GM19099 (cell line): ENCODE data around the gene MEF2B.

Experiments used
- POLR2A ChIP-seq: IDR thresholded peaks from 3 replicates; pipeline ENCODE4 v1.6.1; 2011; ENCODE audit warnings: low read depth; ENCODE audit not compliant: insufficient read length; ENCODE audit errors: extremely low read depth

The MEF2B gene

DNA sequence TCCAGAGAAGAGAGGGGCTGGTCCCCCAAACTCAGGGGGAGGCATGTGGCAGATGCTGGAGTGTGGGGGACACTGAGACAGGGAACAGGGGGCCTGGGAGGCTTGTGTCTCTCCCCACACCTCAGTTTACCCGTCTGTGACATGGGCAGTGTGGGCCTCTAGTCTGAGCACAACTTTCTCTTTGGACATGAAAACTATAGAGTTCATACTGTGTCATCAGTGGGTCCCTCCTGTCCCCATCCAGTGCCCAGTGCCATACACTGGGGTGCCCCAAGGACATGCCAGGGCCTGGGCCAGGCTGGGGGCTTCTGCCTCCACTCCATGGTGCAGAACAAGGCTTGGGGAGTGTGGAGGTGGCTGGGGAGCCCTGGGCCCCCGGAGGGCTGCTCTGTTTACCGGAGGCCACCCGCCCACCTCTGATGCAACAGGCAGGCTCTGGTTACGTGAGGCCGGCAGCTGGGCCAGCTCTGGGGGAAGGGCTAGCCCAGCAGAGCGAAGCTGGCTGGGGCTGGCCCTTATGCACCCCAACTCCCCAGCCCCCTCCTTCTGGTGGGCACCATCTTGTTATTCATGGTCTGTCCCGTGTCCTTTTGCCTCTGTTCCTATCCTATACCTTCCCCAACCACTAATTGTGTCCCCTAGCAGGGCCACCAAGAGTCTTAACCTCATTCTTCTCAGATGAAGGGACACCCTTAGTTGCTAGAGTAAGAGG, 1.9 kb upstream of the MEF2B start:
- TF ChIP-seq POLR2A = no peak

DNA sequence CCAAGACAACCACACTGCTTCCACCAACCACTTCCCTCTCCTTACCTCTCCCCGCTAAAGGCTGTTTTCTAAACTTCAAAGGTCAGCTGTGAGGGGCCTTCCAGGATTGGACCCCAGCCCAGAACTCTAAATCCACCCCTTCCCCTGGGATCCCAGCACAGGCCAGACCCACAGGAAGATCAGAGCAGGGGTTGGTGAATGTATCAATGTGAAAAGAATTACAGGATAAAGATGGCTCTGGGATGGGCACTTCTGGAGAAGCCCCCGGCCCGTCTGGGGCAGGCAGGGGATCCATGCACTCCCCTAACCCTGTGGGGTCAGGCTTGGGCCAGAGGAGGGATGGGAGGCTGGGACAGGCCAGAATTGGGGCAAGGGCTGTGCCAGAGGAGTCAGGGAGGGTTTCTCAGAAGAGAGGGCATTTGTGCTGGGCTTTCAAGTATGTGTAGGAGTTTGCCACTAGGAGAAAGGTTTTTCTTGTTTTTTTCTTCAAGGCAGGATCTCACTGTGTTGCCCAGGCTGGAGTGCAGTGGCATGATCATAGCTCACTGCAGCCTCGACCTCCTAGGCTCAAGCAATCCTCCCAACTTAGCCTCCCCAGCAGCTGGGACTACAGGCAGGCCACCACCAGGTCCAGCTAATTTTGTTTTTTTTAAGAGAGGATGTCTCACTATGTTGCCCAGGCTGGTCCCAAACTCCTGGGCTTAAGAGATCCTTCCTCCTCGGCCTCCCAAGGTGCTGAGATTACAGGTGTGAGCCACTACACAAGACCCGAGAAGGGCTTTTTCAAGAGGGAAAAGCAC, 1.0 kb upstream of the MEF2B start:
- no peak for TF ChIP-seq POLR2A

DNA sequence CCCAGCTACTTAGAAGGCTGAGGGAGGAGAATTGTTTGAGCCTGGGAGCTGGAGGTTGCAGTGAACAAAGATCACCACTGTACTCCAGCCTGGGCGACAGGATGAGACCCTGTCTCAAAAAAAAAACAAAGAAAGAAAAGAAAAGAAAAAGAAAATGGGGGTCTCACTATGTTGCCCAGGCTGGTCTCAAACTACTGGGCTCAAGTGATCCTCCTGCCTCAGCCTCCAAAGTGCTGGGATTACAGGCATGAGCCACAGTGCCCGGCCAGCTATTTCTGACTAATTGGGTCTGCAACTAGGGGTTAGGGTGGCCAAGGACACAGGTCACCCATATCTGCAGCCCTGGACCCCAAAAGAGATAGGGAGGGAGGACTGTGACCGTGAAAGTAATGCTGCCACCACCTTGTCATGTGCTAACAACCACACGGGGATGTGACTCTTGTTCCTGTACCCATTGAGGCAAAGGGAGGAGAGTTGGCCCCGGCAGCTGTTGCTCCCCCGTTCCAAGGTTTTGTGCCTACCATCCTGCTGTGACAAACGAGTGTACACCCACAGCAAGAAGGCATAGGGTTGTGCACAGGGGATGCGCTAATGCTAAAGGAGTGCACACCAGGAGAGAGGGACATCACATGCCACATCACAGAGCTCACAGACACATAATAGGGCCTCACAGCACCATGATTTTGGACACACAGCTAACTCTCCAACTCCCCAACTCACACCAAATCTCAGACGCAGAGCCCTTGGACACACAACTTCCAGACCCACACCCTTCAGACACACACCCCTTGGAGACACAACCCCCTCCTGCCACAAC, 619 bp downstream of the MEF2B start:
- TF ChIP-seq POLR2A = no peak

DNA sequence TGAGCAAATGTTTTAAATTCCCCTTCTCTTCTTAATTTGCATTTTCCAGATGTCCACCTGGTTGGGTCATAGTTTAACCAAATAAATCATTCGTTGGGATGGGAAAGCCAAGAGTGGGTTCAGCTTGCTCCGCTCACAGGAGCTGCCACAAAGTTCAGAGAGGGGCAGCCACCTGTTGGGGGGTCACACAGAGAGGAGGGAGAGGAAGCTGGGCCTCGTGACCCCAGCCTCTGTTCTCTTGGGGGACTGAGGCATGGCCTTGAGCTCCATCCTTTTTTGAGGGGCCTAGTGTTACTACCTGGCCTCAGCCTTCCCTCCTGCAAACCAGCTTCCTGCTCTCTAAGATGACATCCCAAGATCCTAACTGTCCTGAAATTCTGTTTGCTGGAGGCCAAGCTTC, 2.5 kb downstream of the MEF2B start:
- TF ChIP-seq POLR2A = peak; percentile 45

DNA sequence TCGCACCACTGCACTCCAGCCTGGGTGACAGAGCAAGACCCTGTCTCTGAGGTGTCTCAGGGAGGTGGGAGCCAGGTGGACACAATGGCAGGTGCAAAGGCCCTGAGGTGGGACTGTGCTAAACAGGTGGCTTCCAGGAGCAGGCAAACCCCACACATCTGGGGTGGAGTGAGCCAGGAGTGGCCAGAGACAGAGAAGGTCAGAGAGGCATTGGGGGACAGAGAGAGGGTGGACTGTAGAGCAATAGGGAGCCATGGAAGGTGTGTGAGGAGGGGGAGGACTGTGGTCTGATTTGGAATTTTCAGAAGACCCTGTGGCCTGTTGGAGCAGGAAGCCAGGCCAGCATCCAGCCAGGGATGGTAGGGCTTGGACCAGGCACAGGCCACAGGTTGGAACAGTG, 4.7 kb downstream of the MEF2B start:
- TF ChIP-seq POLR2A = no peak

DNA sequence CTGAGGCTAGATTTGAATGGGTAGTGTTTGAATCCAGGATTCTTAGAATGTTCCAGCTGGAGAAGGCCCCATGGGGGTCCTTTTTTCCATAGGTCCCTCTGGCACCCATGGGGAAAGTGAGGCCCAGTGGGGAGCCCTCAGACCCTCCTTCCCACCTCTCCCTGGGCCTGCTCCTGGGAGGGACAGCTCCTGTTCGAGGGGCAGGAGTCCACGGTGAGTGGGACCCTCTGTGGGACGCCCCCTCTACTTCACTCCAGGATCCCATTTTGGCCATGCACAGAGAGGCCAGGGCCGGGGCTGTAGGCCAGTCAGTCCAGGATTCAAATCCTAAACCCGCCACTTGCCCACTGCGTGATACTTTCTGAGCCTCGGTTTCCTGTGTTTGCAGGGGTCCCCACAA, 7.6 kb downstream of the MEF2B start:
- TF ChIP-seq POLR2A = no peak

DNA sequence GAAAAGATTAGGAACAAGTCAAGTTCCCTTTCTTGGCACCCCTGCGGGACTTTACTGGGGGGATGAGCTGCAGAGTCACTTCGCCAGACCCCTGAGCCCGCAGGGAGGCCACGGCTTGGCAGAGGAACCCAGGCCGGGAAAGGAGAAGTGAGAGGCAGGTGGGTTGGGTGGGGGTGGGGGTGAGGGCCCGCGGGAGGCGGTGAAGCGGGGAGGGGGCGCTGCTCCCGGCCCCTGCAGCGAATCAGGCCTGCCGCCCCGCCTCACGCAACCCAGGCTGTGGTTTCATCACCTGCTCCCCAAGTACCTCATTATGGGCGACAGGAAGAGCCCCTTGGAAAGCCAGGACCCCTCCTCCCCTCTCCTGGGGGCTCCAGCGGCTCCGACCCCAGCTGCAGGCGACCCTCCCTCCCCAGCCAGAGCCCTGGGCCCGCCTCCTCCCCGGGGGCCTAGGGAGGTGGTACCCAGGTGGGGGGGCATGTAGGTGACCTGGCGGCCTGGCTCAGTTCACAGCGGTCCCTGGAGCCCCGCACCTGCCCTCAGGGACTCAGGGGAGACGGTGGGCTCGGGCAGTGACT, 9.5 kb downstream of the MEF2B start:
- no peak for TF ChIP-seq POLR2A

DNA sequence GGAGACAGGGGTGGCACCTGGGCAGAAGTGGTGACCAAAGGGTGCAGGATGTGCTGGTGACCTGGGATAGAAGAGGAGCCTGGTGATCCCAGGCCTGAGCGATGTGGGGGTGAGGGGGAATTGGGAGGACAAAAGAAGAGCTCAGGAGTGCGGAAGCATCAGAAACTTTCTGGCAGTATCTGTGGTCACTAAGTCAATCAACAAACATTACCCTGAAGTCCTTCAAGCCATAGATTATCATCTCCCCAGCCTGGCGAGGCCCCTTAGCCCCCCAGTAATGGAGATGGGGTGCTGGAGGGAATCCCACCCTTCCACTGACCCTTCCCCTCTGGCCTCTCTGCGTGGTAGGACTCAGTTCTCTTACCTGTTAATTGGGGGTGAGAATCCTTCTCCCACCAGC, 10.5 kb downstream of the MEF2B start:
- no peak for TF ChIP-seq POLR2A

DNA sequence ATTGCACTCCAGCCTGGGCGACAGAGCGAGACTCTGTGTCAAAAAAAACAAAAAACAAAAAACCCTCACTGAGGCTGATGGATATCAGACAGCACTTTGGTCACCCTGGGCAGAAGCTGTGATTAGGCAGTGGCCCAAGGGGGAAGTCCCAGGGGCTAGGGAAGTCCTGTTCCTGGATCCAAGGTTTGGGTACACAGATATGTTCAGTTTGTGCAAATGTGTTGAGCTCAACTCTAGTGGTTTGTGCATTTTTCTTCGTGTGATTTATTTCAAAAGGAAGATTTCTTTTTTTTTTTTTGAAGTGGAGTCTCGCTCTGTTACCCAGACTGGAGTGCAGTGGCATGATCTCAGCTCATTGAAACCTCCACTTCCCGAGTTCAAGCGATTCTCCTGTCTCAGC, 12.3 kb downstream of the MEF2B start:
- TF ChIP-seq POLR2A = no peak

DNA sequence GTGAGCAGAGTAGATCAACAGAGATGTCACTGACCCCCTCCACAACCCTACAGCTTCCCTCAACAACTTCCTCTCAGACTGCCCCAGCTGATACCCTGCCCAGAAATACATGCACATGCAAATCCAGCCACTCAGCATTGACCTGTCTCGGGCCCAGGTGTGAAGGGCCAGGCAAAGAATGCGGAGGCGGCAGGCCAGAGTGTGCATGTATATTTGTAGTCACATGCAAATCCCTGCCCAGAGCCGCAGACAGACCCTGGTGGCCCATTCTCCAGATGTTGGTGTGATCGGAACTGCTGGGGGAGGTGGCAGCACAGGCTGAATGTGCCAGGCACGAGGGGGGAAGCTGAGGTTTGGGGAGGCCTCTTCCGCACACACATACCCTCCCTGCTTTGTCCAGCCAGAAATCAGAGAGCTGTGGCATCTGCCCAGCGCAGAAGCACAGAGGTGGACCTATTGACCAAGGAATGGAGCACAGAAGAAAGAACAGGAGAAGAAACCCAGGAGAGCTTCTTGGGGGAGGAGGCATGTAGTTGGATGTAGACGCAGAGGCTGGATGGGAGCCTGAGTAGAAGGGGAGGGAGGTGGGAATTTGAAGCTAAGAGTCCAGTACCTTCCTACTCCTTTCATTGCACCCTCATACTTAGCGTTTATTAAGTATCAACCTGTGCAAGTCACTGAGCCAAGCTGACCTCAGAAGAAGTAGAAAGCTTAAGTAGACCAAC, 14.4 kb downstream of the MEF2B start:
- peak; percentile 20 for TF ChIP-seq POLR2A

DNA sequence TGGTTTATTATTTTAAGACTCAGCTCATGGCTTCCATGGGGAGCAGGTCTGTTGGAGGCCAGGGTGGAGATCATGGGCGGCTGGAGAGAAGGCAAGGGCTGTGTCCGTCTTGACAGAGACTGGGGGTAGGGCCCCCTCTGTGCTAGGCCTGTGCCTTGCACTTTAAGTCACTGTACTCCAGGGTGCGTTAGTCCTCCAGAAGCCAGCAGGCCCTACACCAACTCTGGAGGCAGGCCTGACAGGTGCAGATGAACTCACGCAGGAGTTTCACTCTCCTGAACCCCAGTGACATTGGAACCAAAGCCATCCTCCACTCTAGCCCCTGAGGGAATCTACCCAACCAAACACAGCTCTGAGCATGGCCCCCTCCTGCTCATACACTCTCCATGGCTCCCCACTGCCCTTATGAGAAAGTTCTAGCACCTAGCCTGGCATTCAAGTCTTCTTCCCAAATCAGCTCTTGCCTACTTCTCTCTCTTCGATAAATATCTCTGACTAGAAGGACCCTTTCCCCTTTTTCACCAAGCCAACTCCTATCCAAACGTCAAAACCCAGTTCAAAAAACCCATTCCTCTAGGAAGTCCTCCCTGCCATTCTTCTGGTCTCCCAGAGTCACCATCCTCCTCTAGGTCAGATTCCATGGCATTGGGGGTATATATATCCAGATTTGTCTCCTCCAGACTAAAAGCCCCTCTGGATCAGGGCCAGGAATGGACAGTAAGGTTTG, 15.1 kb downstream of the MEF2B start:
- no peak for TF ChIP-seq POLR2A

DNA sequence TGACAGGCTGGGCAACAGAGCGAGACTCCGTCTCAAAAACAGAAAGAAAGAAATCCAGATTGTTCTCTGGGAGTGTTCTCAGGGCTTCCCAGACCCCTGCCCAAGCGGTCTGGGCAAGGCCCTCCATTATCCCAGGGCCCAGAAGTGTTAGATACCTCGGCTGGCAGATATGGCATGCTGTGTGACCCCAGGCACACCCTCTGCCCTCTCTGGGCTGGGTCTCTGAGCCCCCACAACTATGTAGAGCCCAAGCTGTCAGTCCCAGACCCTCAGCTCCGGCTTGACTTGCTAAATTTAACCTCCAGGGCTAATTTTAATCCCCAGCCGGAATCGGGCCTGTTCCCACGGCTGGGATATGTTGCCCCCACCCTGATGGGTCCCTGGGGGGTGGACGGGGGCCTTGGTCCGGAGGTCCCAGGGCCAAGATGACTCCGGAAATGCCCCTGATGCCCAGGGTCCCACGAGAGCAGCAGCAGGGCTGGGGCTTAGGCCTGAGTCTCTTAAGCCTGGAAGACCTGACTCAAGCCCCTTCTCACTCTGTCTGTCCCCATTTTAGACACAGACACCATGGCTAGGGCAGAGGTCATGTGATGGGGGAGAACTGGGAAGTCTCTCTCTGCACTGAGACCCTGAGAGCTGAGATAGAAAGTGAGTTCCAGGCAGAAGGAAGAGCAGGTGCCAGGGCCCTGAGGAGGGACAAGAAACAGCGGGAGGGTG, 17.2 kb downstream of the MEF2B start:
- no peak for TF ChIP-seq POLR2A

DNA sequence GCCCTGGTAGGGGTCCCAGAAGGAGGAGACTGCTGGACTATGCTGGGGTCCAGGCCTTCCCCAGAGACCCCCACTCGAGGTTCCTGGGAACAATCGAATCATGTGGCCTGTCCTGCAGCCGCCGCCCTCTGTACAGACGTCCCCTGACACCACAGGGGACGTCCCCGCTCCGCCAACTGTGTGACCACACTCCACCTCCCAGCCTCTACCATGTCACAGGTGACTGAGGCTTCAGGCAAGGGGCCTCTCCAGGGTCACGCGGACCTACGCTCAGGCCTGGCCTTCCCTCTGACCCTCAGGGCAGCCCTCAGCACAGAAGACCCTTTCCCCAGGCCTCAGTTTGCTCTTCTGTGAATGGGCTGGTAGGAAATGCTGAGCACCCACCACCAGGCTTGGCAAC, 18.6 kb downstream of the MEF2B start:
- TF ChIP-seq POLR2A = no peak
